HCT116 (cell line): ENCODE data around the gene EYA3. TPM values are rescaled to one million over a fixed set of nuclear protein-coding genes. Genes with fewer than 3 reads are reported as not detected.

Experiments
- ATAC-seq: fragments of 200-7000 bp; cut with Tn5 transposase; 2 replicates; pipeline ENCODE4 v1.9.1; 2020; ENCODE audit warnings: mild to moderate bottlenecking, moderate library complexity
- BruUV-seq: library from RNA; stranded (reverse); fragments of 400-500 nt; replicated peaks from 2 replicates; lab custom pipeline; 2021; lab: Mats Ljungman, UMichigan
- CTCF ChIA-PET: fragments of 300-600 bp; sonication (Branson Sonifier 250); formaldehyde crosslinking; loops from one replicate; lab custom pipeline; 2021; ENCODE audit warnings: antibody characterized with exemption; lab: Charles Lee
- POLR2A ChIA-PET: fragments of 300-600, 350-600 bp; sonication (Branson Sonifier 250); formaldehyde crosslinking; loops from one replicate; lab custom pipeline; 2021; ENCODE audit warnings: antibody characterized with exemption; lab: Charles Lee
- RAD21 ChIA-PET, 2 experiments: fragments of 300-600 bp; sonication (Branson Sonifier 250); formaldehyde crosslinking; loops; one replicate each; lab custom pipeline; 2023; ENCODE audit warnings: low total read pairs in 2 of 2; ENCODE audit not compliant: uncharacterized antibody in 2 of 2, unreplicated experiment in 2 of 2, low non-redundant PET in 1 of 2; lab: Charles Lee
- DNase-seq: peaks from one replicate; pipeline ENCODE4 v3.0.0-alpha.2; 2010; ENCODE audit warnings: low read depth, low spot score
- H2AFZ ChIP-seq: fragments of 200-600 bp; shearing (Covaris generic), sonication (generic); 2 replicates; pipeline ENCODE4 v1.6.1; 2017; ENCODE audit warnings: low read depth, mixed run types, mixed read lengths, antibody characterized with exemption, low read length; ENCODE audit not compliant: poor library complexity, severe bottlenecking
- H3K27ac ChIP-seq: 2 replicates; pipeline ENCODE4 v1.5.1; 2012; ENCODE audit warnings: low read depth, low read length
- H3K27me3 ChIP-seq: fragments of 200-600 bp; sonication (generic); 2 replicates; pipeline ENCODE4 v1.6.1; 2016; ENCODE audit warnings: mixed run types, low read length, mixed read lengths; ENCODE audit not compliant: insufficient read depth
- H3K36me3 ChIP-seq, 2 experiments: fragments of 200-500 bp in 1 of 2; fragments of 200-600 bp in 1 of 2; sonication (Bioruptor generic) in 1 of 2; sonication (generic) in 1 of 2; 2 replicates each; pipeline versions ENCODE4 v1.5.1 to v1.6.1; 2014 to 2016; ENCODE audit warnings: low read length in 2 of 2, inconsistent platforms in 1 of 2, mixed read lengths in 1 of 2, mixed run types in 1 of 2; ENCODE audit not compliant: insufficient read depth in 2 of 2, control insufficient read depth in 1 of 2
- H3K4me1 ChIP-seq, 2 experiments: fragments of 200-600 bp in 1 of 2; sonication (generic) in 1 of 2; 2 replicates each; pipeline versions ENCODE4 v1.5.1 to v1.6.1; 2012 to 2017; ENCODE audit warnings: low read length in 2 of 2, inconsistent platforms in 1 of 2, mild to moderate bottlenecking in 1 of 2, mixed read lengths in 1 of 2, mixed run types in 1 of 2, moderate library complexity in 1 of 2; ENCODE audit not compliant: insufficient read depth in 2 of 2, control insufficient read depth in 1 of 2
- H3K4me2 ChIP-seq: fragments of 200-600 bp; sonication (generic); 2 replicates; pipeline ENCODE4 v1.6.1; 2017; ENCODE audit warnings: mixed run types, low read length, mixed read lengths
- H3K4me3 ChIP-seq, 2 experiments: fragments of 200-600 bp in 1 of 2; sonication (generic) in 1 of 2; replicated peaks in 1 of 2; 2 replicates each; pipeline ENCODE4 v1.5.1; 2011 to 2016; ENCODE audit warnings: low read length in 2 of 2, control low read depth in 1 of 2, low read depth in 1 of 2, mild to moderate bottlenecking in 1 of 2, mixed read lengths in 1 of 2, mixed run types in 1 of 2
- H3K79me2 ChIP-seq: fragments of 200-600 bp; sonication (generic); 2 replicates; pipeline ENCODE4 v1.6.1; 2017; ENCODE audit warnings: mild to moderate bottlenecking, mixed run types, low read length, moderate library complexity, mixed read lengths; ENCODE audit not compliant: insufficient read depth
- H3K9ac ChIP-seq: fragments of 200-600 bp; sonication (generic); 2 replicates; pipeline ENCODE4 v1.6.1; 2016; ENCODE audit warnings: low read length, mixed read lengths
- H3K9me2 ChIP-seq: fragments of 200-600 bp; sonication (generic), shearing (Covaris generic); 2 replicates; pipeline ENCODE4 v1.6.1; 2017; ENCODE audit warnings: mixed run types, mild to moderate bottlenecking, moderate library complexity; ENCODE audit not compliant: insufficient read depth
- H3K9me3 ChIP-seq, 2 experiments: fragments of 200-500 bp in 1 of 2; fragments of 200-600 bp in 1 of 2; sonication (Bioruptor generic) in 1 of 2; sonication (generic) in 1 of 2; 2 replicates each; pipeline ENCODE4 v1.6.1; 2014 to 2017; ENCODE audit warnings: low read length in 2 of 2, mixed read lengths in 2 of 2, inconsistent platforms in 1 of 2, low read depth in 1 of 2, mild to moderate bottlenecking in 1 of 2, mixed run types in 1 of 2, moderate library complexity in 1 of 2; ENCODE audit not compliant: control insufficient read depth in 1 of 2, insufficient read depth in 1 of 2
- H4K20me1 ChIP-seq: fragments of 200-600 bp; sonication (generic), shearing (Covaris generic); 2 replicates; pipeline ENCODE4 v1.6.1; 2017; ENCODE audit warnings: mixed run types, mild to moderate bottlenecking, moderate library complexity; ENCODE audit not compliant: insufficient read depth
- ATF3 ChIP-seq: IDR thresholded peaks from 2 replicates; pipeline ENCODE4 v1.6.1; 2012
- CTCF ChIP-seq, 3 experiments: fragments of 200-600 bp in 1 of 3; sonication (generic) in 1 of 3; IDR thresholded peaks in 2 of 3; conservative IDR thresholded peaks in 1 of 3; 2 replicates each; pipeline ENCODE4 v1.5.1; 2012 to 2017; ENCODE audit warnings: low read depth in 2 of 3, low read length in 2 of 3, antibody characterized with exemption in 1 of 3, borderline replicate concordance in 1 of 3, control low read depth in 1 of 3, mild to moderate bottlenecking in 1 of 3, mixed read lengths in 1 of 3, mixed run types in 1 of 3, moderate library complexity in 1 of 3; ENCODE audit not compliant: insufficient read depth in 1 of 3
- ELF1 ChIP-seq: IDR thresholded peaks from 2 replicates; pipeline ENCODE4 v1.6.1; 2012; ENCODE audit warnings: low read depth, borderline replicate concordance
- EZH2 ChIP-seq: fragments of 200-600 bp; sonication (generic); IDR thresholded peaks from 2 replicates; pipeline ENCODE4 v1.6.1; 2017; ENCODE audit warnings: antibody characterized with exemption, mixed run types
- SIN3A ChIP-seq: IDR thresholded peaks from 2 replicates; pipeline ENCODE4 v1.6.1; 2012; ENCODE audit warnings: low read depth
- SP1 ChIP-seq: IDR thresholded peaks from 2 replicates; pipeline ENCODE4 v1.6.1; 2012; ENCODE audit warnings: low read depth
- ZBTB33 ChIP-seq: IDR thresholded peaks from 2 replicates; pipeline ENCODE4 v1.6.1; 2011; ENCODE audit warnings: mild to moderate bottlenecking, low read length, moderate library complexity; ENCODE audit not compliant: insufficient replicate concordance; ENCODE audit errors: extremely low read depth
- ZNF274 ChIP-seq: fragments of 200-500 bp; sonication (Bioruptor generic); IDR thresholded peaks from 2 replicates; pipeline ENCODE4 v1.6.1; 2014; ENCODE audit warnings: mild to moderate bottlenecking, low read depth, low read length, inconsistent platforms
- intact Hi-C: fragments of 100-400 bp; cut with micrococcal nuclease; formaldehyde crosslinking; loops from 2 replicates; pipeline ENCODE4 v1.10.0; 2022
- total RNA-seq: library from RNA; stranded (reverse); gene quantifications from one replicate; pipeline ENCODE4 v1.2.1, GENCODE V29; 2021; ENCODE audit not compliant: unreplicated experiment

The EYA3 gene
- total RNA-seq, 1 experiment from 2014 or later = 25.9 TPM

- ATAC-seq = no peak
- Histone ChIP-seq H4K20me1 (no peaks in the 10 kb centered on the region), H3K27ac (no peak overlapping the region), H3K9ac (no peak overlapping the region), H3K36me3 (peaks cover 3 to 4% of the 10 kb centered on the region in 2 experiments; a peak in 1 of 4 replicates), H3K4me2 (no peak overlapping the region), H2AFZ (no peak overlapping the region), H3K9me2 (no peaks in the 10 kb centered on the region), H3K9me3 (no peaks in the 10 kb centered on the region), H3K4me1 (no peaks in the 10 kb centered on the region), H3K4me3 (no peak overlapping the region), H3K27me3 (no peaks in the 10 kb centered on the region), H3K79me2 (no peaks in the 10 kb centered on the region)
- intact Hi-C loops = no loop called here
- CTCF ChIA-PET = no interaction called here
- TF ChIP-seq SIN3A (no peak), ZNF274 (no peak), EZH2 (no peak), ELF1 (no peak), CTCF (IDR thresholded peaks at IDR 0.05 in 2 of 3, conservative IDR thresholded peaks at IDR 0.05 in 1 of 3; ENCODE audit: borderline replicate concordance in 1 of 3, insufficient read depth in 1 of 3, low read depth in 2 of 3, low read length in 2 of 3) (no peak), ATF3 (no peak), SP1 (no peak), ZBTB33 (no peak)
- no peak for DNase-seq
- POLR2A ChIA-PET = no interaction called here
- BruUV-seq = no TSS peak
- RAD21 ChIA-PET = no interaction called here
Measured at GRCh38 chr1:28045777-28046176, 42.6 kb downstream of the EYA3 start.
